Suprapubic skin (tissue), 4 donors: ENCODE measurements around the gene PDLIM4. TPM values are rescaled to one million over a fixed set of nuclear protein-coding genes. Genes with fewer than 3 reads are reported as not detected.

Experiments
- DNase-seq, 2 donors: peaks; one replicate each; pipeline ENCODE4 v3.0.0-alpha.2; 2019; ENCODE audit warnings: low spot score in 2 of 2
- H3K27ac ChIP-seq: fragments of 200-600 bp; sonication (generic); one replicate; pipeline ENCODE4 v1.5.1; 2019
- H3K27me3 ChIP-seq: fragments of 200-600 bp; sonication (generic); one replicate; pipeline ENCODE4 v1.5.1; 2019
- H3K36me3 ChIP-seq: fragments of 200-600 bp; sonication (generic); one replicate; pipeline ENCODE4 v1.5.1; 2019
- H3K4me1 ChIP-seq: fragments of 200-600 bp; sonication (generic); one replicate; pipeline ENCODE4 v1.5.1; 2019
- H3K4me3 ChIP-seq: fragments of 200-600 bp; sonication (generic); one replicate; pipeline ENCODE4 v1.5.1; 2019; ENCODE audit warnings: mild to moderate bottlenecking
- H3K9me3 ChIP-seq: fragments of 200-600 bp; sonication (generic); one replicate; pipeline ENCODE4 v1.5.1; 2019
- EP300 ChIP-seq: sonication (generic); formaldehyde crosslinking; IDR thresholded peaks from one replicate; pipeline ENCODE4 v1.6.1; 2017; ENCODE audit warnings: antibody characterized with exemption
- POLR2A ChIP-seq, 2 donors: fragments of 450-650 bp; IDR thresholded peaks; one replicate each; pipeline ENCODE4 v1.6.1; 2017; ENCODE audit warnings: antibody characterized with exemption in 2 of 2, mild to moderate bottlenecking in 2 of 2, moderate library complexity in 2 of 2
- POLR2AphosphoS5 ChIP-seq, 3 donors: sonication (generic); formaldehyde crosslinking; IDR thresholded peaks; one replicate each; pipeline ENCODE4 v1.6.1; 2017; ENCODE audit warnings: antibody characterized with exemption in 3 of 3
- WGBS: methylation state at CpG from one replicate; pipeline ENCODE4 v1.1.5; 2018; 5-methylcytosine and 5-hydroxymethylcytosine counted together
- total RNA-seq, 4 donors: library from RNA; depleted of rRNA; stranded (reverse); fragments of >200 nt; gene quantifications; one replicate each; pipeline ENCODE4 v1.1.0, GENCODE V29; 2016
- TF ChIP-seq, protein P1 (sequence below), 2 donors: fragments of 200-600 bp in 1 of 2; fragments of 450-650 bp in 1 of 2; sonication (generic) in 1 of 2; IDR thresholded peaks; one replicate each; pipeline ENCODE4 v1.5.1; 2016 to 2019; ENCODE audit warnings: antibody characterized with exemption in 2 of 2, mild to moderate bottlenecking in 1 of 2, moderate library complexity in 1 of 2

The PDLIM4 gene
- total RNA-seq, 4 donors from 2014 or later, result 110 to 128 (median 114) TPM

GRCh38 chr5:132308701-132309100, 51.2 kb downstream of the PDLIM4 start:
- whole genome bisulfite sequencing, result 72% methylated on average over 4 of the region's 4 CpGs
- H3K9me3 ChIP-seq, result no peaks in the 10 kb centered on the region

DNA sequence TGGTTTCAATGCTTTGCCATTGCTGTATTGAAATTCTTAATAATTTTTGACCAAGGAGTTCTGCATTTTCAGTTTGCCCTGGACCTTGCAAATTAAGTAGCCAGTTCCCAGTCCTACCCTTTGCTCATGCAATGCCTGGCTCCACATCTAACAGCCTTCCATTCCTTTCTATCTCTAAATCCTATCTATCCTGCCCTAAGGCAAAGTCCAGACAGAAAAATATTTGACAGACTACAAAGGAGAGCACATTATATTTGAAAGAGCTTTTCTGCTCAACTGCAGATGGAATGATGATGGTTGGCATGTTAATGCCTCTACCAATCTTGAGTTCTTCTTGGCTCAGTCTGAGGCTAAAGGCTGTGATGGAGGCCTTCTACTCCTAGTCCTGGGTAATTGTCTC, 52.2 kb downstream of the PDLIM4 start:
- no peak for TF ChIP-seq POLR2A (IDR thresholded peaks at IDR 0.05)
- TF ChIP-seq, protein P1, sequence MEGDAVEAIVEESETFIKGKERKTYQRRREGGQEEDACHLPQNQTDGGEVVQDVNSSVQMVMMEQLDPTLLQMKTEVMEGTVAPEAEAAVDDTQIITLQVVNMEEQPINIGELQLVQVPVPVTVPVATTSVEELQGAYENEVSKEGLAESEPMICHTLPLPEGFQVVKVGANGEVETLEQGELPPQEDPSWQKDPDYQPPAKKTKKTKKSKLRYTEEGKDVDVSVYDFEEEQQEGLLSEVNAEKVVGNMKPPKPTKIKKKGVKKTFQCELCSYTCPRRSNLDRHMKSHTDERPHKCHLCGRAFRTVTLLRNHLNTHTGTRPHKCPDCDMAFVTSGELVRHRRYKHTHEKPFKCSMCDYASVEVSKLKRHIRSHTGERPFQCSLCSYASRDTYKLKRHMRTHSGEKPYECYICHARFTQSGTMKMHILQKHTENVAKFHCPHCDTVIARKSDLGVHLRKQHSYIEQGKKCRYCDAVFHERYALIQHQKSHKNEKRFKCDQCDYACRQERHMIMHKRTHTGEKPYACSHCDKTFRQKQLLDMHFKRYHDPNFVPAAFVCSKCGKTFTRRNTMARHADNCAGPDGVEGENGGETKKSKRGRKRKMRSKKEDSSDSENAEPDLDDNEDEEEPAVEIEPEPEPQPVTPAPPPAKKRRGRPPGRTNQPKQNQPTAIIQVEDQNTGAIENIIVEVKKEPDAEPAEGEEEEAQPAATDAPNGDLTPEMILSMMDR (IDR thresholded peaks at IDR 0.05), result no peak
- TF ChIP-seq EP300, result no peak
- no peak for TF ChIP-seq POLR2AphosphoS5 (IDR thresholded peaks at IDR 0.05)
- no peak overlapping the region for H3K27ac ChIP-seq
- no peak for DNase-seq
- no peak overlapping the region for H3K4me3 ChIP-seq
- peaks cover 12% of the 10 kb centered on the region for H3K4me1 ChIP-seq
- H3K9me3 ChIP-seq, result no peaks in the 10 kb centered on the region
- H3K27me3 ChIP-seq, result no peaks in the 10 kb centered on the region
- H3K36me3 ChIP-seq, result no peaks in the 10 kb centered on the region

More at GRCh38 chr5:132308701-132309100, 51.2 kb downstream of the PDLIM4 start:
- Histone ChIP-seq H3K4me1 (peaks cover 8% of the 10 kb centered on the region), H3K36me3 (no peaks in the 10 kb centered on the region), H3K27ac (no peak overlapping the region), H3K4me3 (no peak overlapping the region), H3K27me3 (no peaks in the 10 kb centered on the region)
- TF ChIP-seq POLR2A (IDR thresholded peaks at IDR 0.05) (no peak), EP300 (no peak)
- DNase-seq, result no peak

DNA sequence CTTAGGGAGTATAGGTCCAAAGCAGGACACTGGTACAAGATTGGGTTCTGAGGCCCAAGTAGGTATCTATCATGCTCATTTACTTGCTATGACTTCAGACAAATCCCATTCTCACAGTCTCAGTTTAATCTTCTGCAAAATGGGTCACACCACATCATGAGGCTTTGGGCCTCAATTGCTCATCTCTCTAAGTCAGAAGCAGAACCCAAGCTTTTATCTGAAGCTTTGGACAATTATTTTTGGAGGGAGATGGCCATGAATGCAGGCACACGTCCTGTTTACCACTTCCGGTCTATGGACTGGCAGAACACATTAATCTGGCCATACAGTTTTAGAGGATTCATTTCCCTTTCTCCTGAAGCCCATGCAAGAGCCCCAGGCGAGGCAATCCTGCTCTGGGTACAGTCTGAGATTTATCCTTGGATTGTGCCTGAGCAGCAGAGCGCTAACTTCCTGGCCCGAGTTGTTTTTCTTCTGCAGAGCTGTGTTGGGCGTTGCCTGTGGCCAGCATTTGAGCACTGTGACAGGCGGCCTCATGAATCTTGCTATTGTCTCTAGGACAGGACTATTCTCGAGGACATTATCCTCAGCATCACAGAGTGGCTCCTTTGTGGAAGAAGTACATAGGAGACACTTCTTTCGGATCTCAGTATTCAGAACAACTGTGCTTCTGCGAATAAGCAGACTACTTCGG, 52.8 kb downstream of the PDLIM4 start:
- Histone ChIP-seq H3K27me3 (no peaks in the 10 kb centered on the region), H3K27ac (peak overlapping the region; percentile 3), H3K4me1 (peaks cover 12% of the 10 kb centered on the region), H3K36me3 (no peaks in the 10 kb centered on the region), H3K9me3 (no peaks in the 10 kb centered on the region), H3K4me3 (no peak overlapping the region)
- 41% methylated on average over 11 of the region's 11 CpGs for WGBS
- TF ChIP-seq, protein P1 (IDR thresholded peaks at IDR 0.05), result no peak
- TF ChIP-seq POLR2AphosphoS5 (IDR thresholded peaks at IDR 0.05) (no peak), EP300 (no peak), POLR2A (IDR thresholded peaks at IDR 0.05) (no peak)
- DNase-seq, result no peak

DNA sequence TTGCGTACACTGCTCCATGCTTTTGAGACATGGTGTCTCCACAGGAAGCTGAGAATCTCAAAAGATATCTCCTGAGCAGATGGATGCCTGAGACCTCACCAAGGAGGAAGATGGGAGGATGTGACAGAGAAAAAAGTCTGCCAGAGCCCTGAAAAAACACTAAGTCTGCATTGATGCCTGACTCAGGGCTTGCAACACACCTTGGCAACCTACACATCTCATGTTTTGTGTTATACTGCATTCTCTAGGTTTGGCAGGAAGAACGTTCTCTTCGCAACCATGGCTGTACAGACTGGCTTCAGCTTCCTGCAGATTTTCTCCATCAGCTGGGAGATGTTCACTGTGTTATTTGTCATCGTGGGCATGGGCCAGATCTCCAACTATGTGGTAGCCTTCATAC, 55.9 kb downstream of the PDLIM4 start:
- no peaks in the 10 kb centered on the region for H3K27me3 ChIP-seq
- H3K27ac ChIP-seq, result no peak overlapping the region
- peaks cover 12% of the 10 kb centered on the region for H3K4me1 ChIP-seq
- H3K36me3 ChIP-seq, result no peaks in the 10 kb centered on the region
- no peaks in the 10 kb centered on the region for H3K9me3 ChIP-seq
- no peak for DNase-seq
- no peak overlapping the region for H3K4me3 ChIP-seq
- 47% methylated on average over 4 of the region's 4 CpGs for WGBS
- no peak for TF ChIP-seq POLR2A (IDR thresholded peaks at IDR 0.05)
- TF ChIP-seq, protein P1 (IDR thresholded peaks at IDR 0.05), result no peak
- TF ChIP-seq POLR2AphosphoS5 (IDR thresholded peaks at IDR 0.05), result no peak
- no peak for TF ChIP-seq EP300

- Histone ChIP-seq H3K36me3 (no peaks in the 10 kb centered on the region), H3K27ac (peak overlapping the region; percentile 0), H3K4me3 (no peak overlapping the region), H3K4me1 (peaks cover 12% of the 10 kb centered on the region), H3K9me3 (no peaks in the 10 kb centered on the region), H3K27me3 (no peaks in the 10 kb centered on the region)
- DNase-seq, result no peak
- TF ChIP-seq EP300, result no peak
- TF ChIP-seq, protein P1 (IDR thresholded peaks at IDR 0.05), result no peak
- no peak for TF ChIP-seq POLR2A (IDR thresholded peaks at IDR 0.05)
- no peak for TF ChIP-seq POLR2AphosphoS5 (IDR thresholded peaks at IDR 0.05)
- WGBS, result 100% methylated on average over 1 of the region's 2 CpGs
Measured at GRCh38 chr5:132313961-132314432, 56.5 kb downstream of the PDLIM4 start.
